Upper lobe of left lung (tissue), 6 donors: ENCODE data around the gene PCDHB2. TPM values are rescaled to one million over a fixed set of nuclear protein-coding genes. Genes with fewer than 3 reads are reported as not detected.
"Not testable (repeated sequence)": the region's sequence is repeated elsewhere in the genome, so short reads cannot be mapped to it uniquely, and the experiment has no call there.

Experiments
- ATAC-seq, 2 donors: fragments of 200-7000 bp; cut with Tn5 transposase; one replicate each; pipeline ENCODE4 v1.9.1; 2022; ENCODE audit warnings: mild to moderate bottlenecking in 2 of 2, moderate library complexity in 2 of 2; ENCODE audit not compliant: low FRiP score in 2 of 2
- DNase-seq, 2 donors: peaks; one replicate each; pipeline ENCODE4 v3.0.0-alpha.2; 2019 to 2020
- H3K27ac ChIP-seq, 4 donors: fragments of 200-600 bp; sonication (generic); one replicate each; pipeline ENCODE4 v1.5.1; 2016 to 2019
- H3K27me3 ChIP-seq, 4 donors: fragments of 200-600 bp; sonication (generic); one replicate each; pipeline ENCODE4 v1.5.1; 2017 to 2019
- H3K36me3 ChIP-seq, 4 donors: fragments of 200-600 bp; sonication (generic); one replicate each; pipeline ENCODE4 v1.5.1; 2016 to 2019
- H3K4me1 ChIP-seq, 4 donors: fragments of 200-600 bp; sonication (generic); one replicate each; pipeline ENCODE4 v1.5.1; 2018 to 2019
- H3K4me3 ChIP-seq, 4 donors: fragments of 200-600 bp; sonication (generic); one replicate each; pipeline ENCODE4 v1.5.1; 2017 to 2019; ENCODE audit warnings: mild to moderate bottlenecking in 2 of 4, moderate library complexity in 1 of 4
- H3K9me3 ChIP-seq, 4 donors: fragments of 200-600 bp; sonication (generic); one replicate each; pipeline ENCODE4 v1.5.1; 2018 to 2019
- EP300 ChIP-seq, 4 donors: sonication (generic); formaldehyde crosslinking; IDR thresholded peaks; one replicate each; pipeline ENCODE4 v1.5.1; 2017; ENCODE audit warnings: antibody characterized with exemption in 4 of 4, control low read depth in 2 of 4
- POLR2A ChIP-seq, 4 donors: fragments of 450-650 bp; IDR thresholded peaks; one replicate each; pipeline ENCODE4 v1.5.1; 2016 to 2017; ENCODE audit warnings: antibody characterized with exemption in 4 of 4, mild to moderate bottlenecking in 2 of 4
- POLR2AphosphoS5 ChIP-seq, 2 donors: sonication (generic); formaldehyde crosslinking; IDR thresholded peaks; one replicate each; pipeline ENCODE4 v1.5.1; 2017; ENCODE audit warnings: antibody characterized with exemption in 2 of 2
- WGBS, 2 donors: methylation state at CpG; one replicate each; pipeline ENCODE4 v1.1.5; 2017 to 2018; 5-methylcytosine and 5-hydroxymethylcytosine counted together
- total RNA-seq, 6 donors: library from RNA; depleted of rRNA in 4 of 6; stranded (reverse); fragments of >200 nt in 4 of 6; gene quantifications; one replicate each; pipeline versions ENCODE4 v1.1.0 to v1.2.1, GENCODE V29; 2016 to 2021
- TF ChIP-seq, protein P1 (sequence below), 6 experiments: fragments of 450-650 bp in 4 of 6; fragments of 200-600 bp in 2 of 6; sonication (generic) in 2 of 6; IDR thresholded peaks; one replicate each; pipeline ENCODE4 v1.5.1; 2016 to 2019; ENCODE audit warnings: antibody characterized with exemption in 6 of 6
- donor health status: DM: no; HTN: no; CAD: no; lungs with moderate emphysema.
- donor health status: DM: no; HTN: yes; CAD: no; lungs with severe emphysema.

The PCDHB2 gene
- total RNA-seq, 6 donors from 2014 or later = 0.79 to 9.2 (median 3.7) TPM

DNA sequence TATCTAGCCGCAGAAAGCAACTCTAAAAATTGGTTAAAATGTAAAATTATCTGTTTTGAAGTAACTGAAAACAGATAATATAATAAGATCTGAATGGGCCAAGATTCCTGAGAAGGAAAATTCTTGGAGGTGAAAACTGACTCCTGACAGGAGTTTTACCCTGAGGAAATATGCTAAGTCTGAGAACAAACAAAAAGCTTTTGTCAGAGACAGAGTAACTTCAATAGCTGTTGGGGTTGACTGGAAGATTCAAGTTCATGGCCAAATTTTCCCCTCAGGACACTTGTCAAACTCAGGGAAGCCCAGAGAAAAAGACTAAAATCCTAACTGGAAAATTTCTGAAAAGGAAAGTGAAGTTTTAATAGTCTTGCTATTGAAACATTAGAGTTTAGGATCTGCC is 32.9 kb downstream of the PCDHB2 start:
- Histone ChIP-seq H3K36me3 (no peaks in the 10 kb centered on the region), H3K4me1 (no peaks in the 10 kb centered on the region), H3K27me3 (no peaks in the 10 kb centered on the region), H3K4me3 (no peak overlapping the region), H3K27ac (no peak overlapping the region), H3K9me3 (peaks cover 0 to 25% (median 9%) of the 10 kb centered on the region in 4 donors)
- TF ChIP-seq POLR2A (IDR thresholded peaks at IDR 0.05) (no peak), POLR2AphosphoS5 (IDR thresholded peaks at IDR 0.05) (no peak), EP300 (IDR thresholded peaks at IDR 0.05) (no peak)
- TF ChIP-seq, protein P1, sequence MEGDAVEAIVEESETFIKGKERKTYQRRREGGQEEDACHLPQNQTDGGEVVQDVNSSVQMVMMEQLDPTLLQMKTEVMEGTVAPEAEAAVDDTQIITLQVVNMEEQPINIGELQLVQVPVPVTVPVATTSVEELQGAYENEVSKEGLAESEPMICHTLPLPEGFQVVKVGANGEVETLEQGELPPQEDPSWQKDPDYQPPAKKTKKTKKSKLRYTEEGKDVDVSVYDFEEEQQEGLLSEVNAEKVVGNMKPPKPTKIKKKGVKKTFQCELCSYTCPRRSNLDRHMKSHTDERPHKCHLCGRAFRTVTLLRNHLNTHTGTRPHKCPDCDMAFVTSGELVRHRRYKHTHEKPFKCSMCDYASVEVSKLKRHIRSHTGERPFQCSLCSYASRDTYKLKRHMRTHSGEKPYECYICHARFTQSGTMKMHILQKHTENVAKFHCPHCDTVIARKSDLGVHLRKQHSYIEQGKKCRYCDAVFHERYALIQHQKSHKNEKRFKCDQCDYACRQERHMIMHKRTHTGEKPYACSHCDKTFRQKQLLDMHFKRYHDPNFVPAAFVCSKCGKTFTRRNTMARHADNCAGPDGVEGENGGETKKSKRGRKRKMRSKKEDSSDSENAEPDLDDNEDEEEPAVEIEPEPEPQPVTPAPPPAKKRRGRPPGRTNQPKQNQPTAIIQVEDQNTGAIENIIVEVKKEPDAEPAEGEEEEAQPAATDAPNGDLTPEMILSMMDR (IDR thresholded peaks at IDR 0.05) = no peak
- WGBS, 2 donors = 85 to 94% methylated on average over 1 of the region's 1 CpG
- DNase-seq (no peak), ATAC-seq (no peak)

GRCh38 chr5:141135030-141135717 is 40.8 kb downstream of the PCDHB2 start, which contains the start of gene PCDHB5:
Gene PCDHB5 (plus strand): TSS chr5:141135206. CDS start chr5:141135435, 229 bp downstream.
- Histone ChIP-seq H3K27me3 (no peaks in the 10 kb centered on the region), H3K4me1 (no peaks in the 10 kb centered on the region), H3K9me3 (peaks cover 8 to 49% (median 37%) of the 10 kb centered on the region in 4 donors), H3K27ac (peak within 1 kb of the TSS in 1 of 4 donors; percentile 36), H3K4me3 (peak within 1 kb of the TSS in 3 of 4 donors; percentile 32 to 39 (median 39)), H3K36me3 (no peaks in the 10 kb centered on the region)
- WGBS, 2 donors = 23% methylated on average over 22 of the region's 22 CpGs
- TF ChIP-seq POLR2AphosphoS5 (IDR thresholded peaks at IDR 0.05) = no peak
- TF ChIP-seq, protein P1 (IDR thresholded peaks at IDR 0.05) = peak in 1 of 6 experiments; percentile 8
- ATAC-seq (no peak), DNase-seq (no peak)

- no peak for TF ChIP-seq EP300 (IDR thresholded peaks at IDR 0.05)
- TF ChIP-seq POLR2A (IDR thresholded peaks at IDR 0.05) = no peak
- TF ChIP-seq POLR2AphosphoS5 (IDR thresholded peaks at IDR 0.05) = no peak
- TF ChIP-seq, protein P1 (IDR thresholded peaks at IDR 0.05) = no peak
- H3K36me3 ChIP-seq = no peaks in the 10 kb centered on the region
- no peaks in the 10 kb centered on the region for H3K4me1 ChIP-seq
- peak overlapping the region in 3 of 4 donors; percentile 32 to 39 (median 39) for H3K4me3 ChIP-seq
- peak in 1 of 2 donors; percentile 39 for DNase-seq
- H3K27me3 ChIP-seq = no peaks in the 10 kb centered on the region
- no peak for ATAC-seq
- 43 to 50% methylated on average over 19 of the region's 19 CpGs for WGBS, 2 donors
- H3K27ac ChIP-seq = no peak overlapping the region
- H3K9me3 ChIP-seq = peaks cover 8 to 52% (median 37%) of the 10 kb centered on the region in 4 donors
Measured at GRCh38 chr5:141135718-141136266, 41.4 kb downstream of the PCDHB2 start.

- not testable (repeated sequence) for H3K27me3 ChIP-seq, H3K36me3 ChIP-seq, H3K27ac ChIP-seq, ATAC-seq, H3K4me1 ChIP-seq, H3K4me3 ChIP-seq
- peak in 1 of 2 donors; percentile 71 for DNase-seq
- 48% methylated on average over 19 of the region's 34 CpGs; no CpG with 5 or more reads in 1 of the 2 donors for WGBS, 2 donors
- peaks cover 8 to 52% (median 37%) of the 10 kb centered on the region in 4 donors for H3K9me3 ChIP-seq
Measured at GRCh38 chr5:141137346-141137745, 42.9 kb downstream of the PCDHB2 start.

Other genes with a start within 250 kb of the PCDHB2 start
- 1 to 10 TPM in 2 of 6 donors, under 1 TPM in 4; 0.11 to 1.2 (median 0.28) TPM for gene PCDHA9, start 246.2 kb upstream of the PCDHB2 start, total RNA-seq
- 1 to 10 TPM in 5 of 6 donors, under 1 TPM in 1; 0.30 to 7.6 (median 2.2) TPM for gene PCDHA10, start 238.7 kb upstream of the PCDHB2 start, total RNA-seq
- 1 to 10 TPM in 4 of 6 donors, under 1 TPM in 2; 0.61 to 5.2 (median 1.9) TPM for gene PCDHA11, start 225.7 kb upstream of the PCDHB2 start, total RNA-seq
- gene PCDHA12, start 219.3 kb upstream of the PCDHB2 start, total RNA-seq = 10 to 100 TPM in 2 of 6 donors, 1 to 10 TPM in 4; 3.3 to 12.1 (median 7.3) TPM
- 1 to 10 TPM in 4 of 6 donors, under 1 TPM in 2; 0.44 to 5.2 (median 1.2) TPM for gene PCDHA13, start 212.5 kb upstream of the PCDHB2 start, total RNA-seq
- 1 to 10 TPM; 3.9 to 7.6 (median 5.9) TPM for gene PCDHAC1, start 168.3 kb upstream of the PCDHB2 start, total RNA-seq
- 10 to 100 TPM in 4 of 6 donors, 1 to 10 TPM in 2; 5.4 to 23.0 (median 10.6) TPM for gene PCDHAC2, start 128.1 kb upstream of the PCDHB2 start, total RNA-seq
- 1 to 10 TPM in 1 of 6 donors, under 1 TPM in 5; 0.09 to 1.0 (median 0.19) TPM for gene PCDHB1, start 43.2 kb upstream of the PCDHB2 start, total RNA-seq
- 1 to 10 TPM in 5 of 6 donors, under 1 TPM in 1; 0.39 to 4.2 (median 1.7) TPM for gene PCDHB3, start 5.9 kb downstream of the PCDHB2 start, total RNA-seq
- 1 to 10 TPM in 5 of 6 donors, under 1 TPM in 1; 0.49 to 2.9 (median 2.4) TPM for gene PCDHB4, start 27.2 kb downstream of the PCDHB2 start, total RNA-seq
- gene PCDHB5, start 40.6 kb downstream of the PCDHB2 start, total RNA-seq = 10 to 100 TPM in 1 of 6 donors, 1 to 10 TPM in 5; 1.8 to 22.4 (median 2.2) TPM
- gene PCDHB6, start 55.4 kb downstream of the PCDHB2 start, total RNA-seq = 1 to 10 TPM in 1 of 6 donors, under 1 TPM in 4, not detected in 1; 0.46 to 1.0 (median 0.77) TPM
- 1 to 10 TPM in 5 of 6 donors, under 1 TPM in 1; 0.30 to 2.9 (median 1.8) TPM for gene PCDHB7, start 78.0 kb downstream of the PCDHB2 start, total RNA-seq
- 1 to 10 TPM in 1 of 6 donors, under 1 TPM in 3, not detected in 2; 0.83 to 2.1 (median 0.96) TPM for gene PCDHB8, start 83.2 kb downstream of the PCDHB2 start, total RNA-seq
- 1 to 10 TPM; 1.6 to 4.9 (median 2.1) TPM for gene PCDHB16, start 87.8 kb downstream of the PCDHB2 start, total RNA-seq
- 1 to 10 TPM in 4 of 6 donors, under 1 TPM in 2; 0.63 to 3.1 (median 1.2) TPM for gene PCDHB9, start 92.5 kb downstream of the PCDHB2 start, total RNA-seq
- gene PCDHB10, start 97.7 kb downstream of the PCDHB2 start, total RNA-seq = 1 to 10 TPM; 1.0 to 2.2 (median 1.6) TPM
- gene PCDHB11, start 105.0 kb downstream of the PCDHB2 start, total RNA-seq = 1 to 10 TPM in 5 of 6 donors, under 1 TPM in 1; 0.78 to 3.4 (median 1.5) TPM
- gene PCDHB12, start 114.1 kb downstream of the PCDHB2 start, total RNA-seq = 1 to 10 TPM in 4 of 6 donors, under 1 TPM in 2; 0.39 to 6.3 (median 1.8) TPM
- gene PCDHB13, start 119.3 kb downstream of the PCDHB2 start, total RNA-seq = 1 to 10 TPM; 1.2 to 3.1 (median 2.1) TPM
- gene PCDHB14, start 128.7 kb downstream of the PCDHB2 start, total RNA-seq = 1 to 10 TPM; 1.3 to 5.2 (median 2.7) TPM
- gene PCDHB15, start 150.8 kb downstream of the PCDHB2 start, total RNA-seq = 1 to 10 TPM; 1.4 to 4.2 (median 2.6) TPM
- gene SLC25A2, start 209.4 kb downstream of the PCDHB2 start, total RNA-seq = 1 to 10 TPM in 1 of 6 donors, under 1 TPM in 3, not detected in 2; 0.40 to 1.2 (median 0.55) TPM
- gene TAF7, start 226.2 kb downstream of the PCDHB2 start, total RNA-seq = 10 to 100 TPM; 35.6 to 74.5 (median 39.8) TPM
- under 1 TPM in 4 of 6 donors, not detected in 2; 0.15 to 0.51 (median 0.24) TPM for gene PCDHGA1, start 235.9 kb downstream of the PCDHB2 start, total RNA-seq
- 1 to 10 TPM; 1.6 to 4.3 (median 2.7) TPM for gene PCDHGA2, start 244.1 kb downstream of the PCDHB2 start, total RNA-seq
- gene PCDHGA3, start 249.2 kb downstream of the PCDHB2 start, total RNA-seq = 1 to 10 TPM in 4 of 6 donors, under 1 TPM in 2; 0.80 to 2.1 (median 1.7) TPM